ENCODE data around the gene CFAP57.

Gene CFAP57

DNA sequence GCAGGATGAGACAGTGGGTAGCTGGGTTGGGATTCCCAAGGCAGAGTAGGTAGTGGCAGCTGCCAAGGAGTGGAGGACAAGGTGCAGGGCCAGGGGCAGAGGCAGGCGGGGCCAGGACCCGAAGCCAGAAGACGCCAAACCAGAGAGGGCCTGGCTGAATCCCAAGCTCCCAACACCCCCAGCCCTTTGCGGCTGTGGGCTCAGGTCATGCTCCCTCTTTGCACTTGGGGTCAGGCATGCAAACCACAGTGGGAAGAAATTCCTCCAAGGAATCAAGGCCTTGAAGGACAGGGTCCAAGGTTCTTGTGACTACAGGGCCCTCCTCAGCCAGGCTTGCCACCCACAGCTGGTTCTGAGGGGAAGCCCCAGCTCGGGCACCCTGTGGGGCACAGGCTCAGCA is 107.0 kb downstream of the CFAP57 start:
- H3K36me3 Mint-ChIP-seq (ENCODE audit: low read depth): no peaks in the 10 kb centered on the region
- peaks cover 5% of the 10 kb centered on the region for H3K27me3 Mint-ChIP-seq (ENCODE audit: low read depth)
- no peak overlapping the region for H3K27ac Mint-ChIP-seq
- no peaks in the 10 kb centered on the region for H3K9me3 Mint-ChIP-seq
- TF ChIP-seq, protein P1, sequence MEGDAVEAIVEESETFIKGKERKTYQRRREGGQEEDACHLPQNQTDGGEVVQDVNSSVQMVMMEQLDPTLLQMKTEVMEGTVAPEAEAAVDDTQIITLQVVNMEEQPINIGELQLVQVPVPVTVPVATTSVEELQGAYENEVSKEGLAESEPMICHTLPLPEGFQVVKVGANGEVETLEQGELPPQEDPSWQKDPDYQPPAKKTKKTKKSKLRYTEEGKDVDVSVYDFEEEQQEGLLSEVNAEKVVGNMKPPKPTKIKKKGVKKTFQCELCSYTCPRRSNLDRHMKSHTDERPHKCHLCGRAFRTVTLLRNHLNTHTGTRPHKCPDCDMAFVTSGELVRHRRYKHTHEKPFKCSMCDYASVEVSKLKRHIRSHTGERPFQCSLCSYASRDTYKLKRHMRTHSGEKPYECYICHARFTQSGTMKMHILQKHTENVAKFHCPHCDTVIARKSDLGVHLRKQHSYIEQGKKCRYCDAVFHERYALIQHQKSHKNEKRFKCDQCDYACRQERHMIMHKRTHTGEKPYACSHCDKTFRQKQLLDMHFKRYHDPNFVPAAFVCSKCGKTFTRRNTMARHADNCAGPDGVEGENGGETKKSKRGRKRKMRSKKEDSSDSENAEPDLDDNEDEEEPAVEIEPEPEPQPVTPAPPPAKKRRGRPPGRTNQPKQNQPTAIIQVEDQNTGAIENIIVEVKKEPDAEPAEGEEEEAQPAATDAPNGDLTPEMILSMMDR (IDR thresholded peaks at IDR 0.05; ENCODE audit: unreplicated experiment in 3 of 3): no peak
- H3K4me3 Mint-ChIP-seq: no peak overlapping the region
- peaks cover 8% of the 10 kb centered on the region for H3K4me1 Mint-ChIP-seq

DNA sequence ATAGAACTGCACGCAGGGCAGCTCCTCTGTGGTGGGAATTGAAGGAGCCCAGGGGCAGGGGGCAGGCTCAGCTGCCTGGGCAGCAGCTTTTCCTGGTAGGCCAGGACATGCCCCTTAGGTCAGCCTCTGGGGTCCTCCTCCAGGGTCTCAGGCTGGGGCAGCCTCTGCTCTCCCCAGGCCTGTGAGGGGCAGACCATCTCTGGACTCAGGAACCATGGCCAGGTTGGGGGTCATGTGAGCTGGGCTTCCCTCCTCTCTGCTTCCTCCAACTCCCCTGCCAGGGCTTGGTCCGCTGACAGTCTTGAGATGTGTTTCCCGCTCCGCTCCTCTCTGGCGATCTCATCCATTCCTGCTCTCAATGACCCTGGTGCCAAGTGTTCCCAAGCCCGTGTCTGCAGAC is 107.5 kb downstream of the CFAP57 start:
- H3K4me3 Mint-ChIP-seq: no peak overlapping the region
- no peaks in the 10 kb centered on the region for H3K36me3 Mint-ChIP-seq (ENCODE audit: low read depth)
- H3K9me3 Mint-ChIP-seq: no peaks in the 10 kb centered on the region
- TF ChIP-seq, protein P1 (IDR thresholded peaks at IDR 0.05; ENCODE audit: unreplicated experiment in 3 of 3): no peak
- no peak overlapping the region for H3K27ac Mint-ChIP-seq
- peaks cover 10% of the 10 kb centered on the region for H3K27me3 Mint-ChIP-seq (ENCODE audit: low read depth)
- H3K4me1 Mint-ChIP-seq: peaks cover 8% of the 10 kb centered on the region

DNA sequence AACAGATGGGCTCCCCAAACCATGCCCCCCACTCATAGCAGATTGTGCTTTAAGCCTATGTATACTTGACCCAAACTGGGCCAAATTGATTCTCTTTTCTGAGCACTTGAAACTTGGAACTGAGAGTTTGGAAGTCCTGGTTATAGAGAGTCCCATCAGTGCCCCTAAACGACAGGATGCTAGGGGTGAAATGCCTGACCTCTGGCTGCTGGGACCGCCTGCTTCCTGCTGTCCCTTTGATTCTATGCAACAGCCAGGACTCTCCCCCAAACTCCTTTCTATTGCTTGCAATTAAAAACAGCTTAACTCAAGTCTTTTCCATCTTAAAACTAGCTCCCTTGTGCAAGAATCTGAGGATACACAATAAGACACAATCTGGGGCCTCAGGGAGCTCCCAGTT is 108.6 kb downstream of the CFAP57 start:
- H3K4me3 Mint-ChIP-seq: no peak overlapping the region
- peaks cover 8% of the 10 kb centered on the region for H3K4me1 Mint-ChIP-seq
- H3K27ac Mint-ChIP-seq: peak overlapping the region in 1 of 3 experiments; percentile 78
- no peaks in the 10 kb centered on the region for H3K36me3 Mint-ChIP-seq (ENCODE audit: low read depth)
- no peaks in the 10 kb centered on the region for H3K9me3 Mint-ChIP-seq
- TF ChIP-seq, protein P1 (IDR thresholded peaks at IDR 0.05; ENCODE audit: unreplicated experiment in 3 of 3): no peak
- H3K27me3 Mint-ChIP-seq (ENCODE audit: low read depth): peaks cover 11% of the 10 kb centered on the region

DNA sequence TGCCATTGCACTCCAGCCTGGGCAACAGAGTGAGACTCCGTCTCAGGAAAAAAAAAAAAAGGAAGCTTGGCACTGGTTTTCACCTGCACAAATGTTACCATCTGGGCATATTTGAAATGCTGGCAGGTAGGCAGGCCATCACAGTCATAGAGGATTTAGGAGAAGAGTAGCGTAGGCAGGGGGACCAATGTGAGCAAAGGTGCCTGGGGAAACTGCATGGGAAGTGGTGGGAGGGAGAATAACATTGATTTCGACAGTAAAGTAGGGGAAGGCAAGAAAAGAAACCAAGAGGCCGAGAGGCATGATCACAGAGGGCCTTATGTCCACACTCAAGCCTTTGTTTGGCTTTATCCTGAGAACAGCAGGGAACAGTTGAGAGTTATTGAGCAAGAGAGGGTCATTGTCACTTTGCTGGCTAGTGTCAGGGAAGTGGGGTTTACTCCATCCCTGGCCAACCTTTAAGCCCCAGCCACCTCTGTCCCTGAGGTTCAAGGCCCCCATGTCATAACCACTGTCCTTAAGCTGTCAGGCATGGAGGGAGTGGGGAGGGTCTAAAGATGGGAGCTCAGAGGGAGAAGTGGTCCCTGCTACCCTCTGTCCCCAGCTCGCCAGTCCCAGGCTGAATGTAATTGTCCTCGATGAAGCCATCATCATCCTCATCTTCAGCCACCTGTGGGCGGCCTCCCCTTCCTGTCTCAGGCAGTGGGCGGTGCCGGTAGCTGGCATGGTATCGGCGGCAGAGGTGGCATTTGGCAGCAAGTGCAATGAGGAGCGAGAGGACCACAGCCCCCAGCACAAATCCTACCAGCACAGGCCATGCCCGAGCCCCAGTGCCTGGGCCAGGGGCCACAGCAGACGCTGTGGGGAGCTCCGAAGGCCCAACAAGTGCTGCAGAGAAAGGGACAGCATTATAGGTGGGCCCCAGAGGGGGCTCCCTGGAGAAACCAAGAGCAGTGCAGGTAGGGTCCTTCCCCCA is 110.4 kb downstream of the CFAP57 start:
- Mint-ChIP-seq H3K9me3 (no peaks in the 10 kb centered on the region), H3K4me3 (no peak overlapping the region), H3K4me1 (no peaks in the 10 kb centered on the region), H3K27ac (peak overlapping the region in 1 of 3 experiments; percentile 27), H3K27me3 (ENCODE audit: low read depth) (peaks cover 18% of the 10 kb centered on the region), H3K36me3 (ENCODE audit: low read depth) (no peaks in the 10 kb centered on the region)
- TF ChIP-seq, protein P1 (IDR thresholded peaks at IDR 0.05; ENCODE audit: unreplicated experiment in 3 of 3): no peak

DNA sequence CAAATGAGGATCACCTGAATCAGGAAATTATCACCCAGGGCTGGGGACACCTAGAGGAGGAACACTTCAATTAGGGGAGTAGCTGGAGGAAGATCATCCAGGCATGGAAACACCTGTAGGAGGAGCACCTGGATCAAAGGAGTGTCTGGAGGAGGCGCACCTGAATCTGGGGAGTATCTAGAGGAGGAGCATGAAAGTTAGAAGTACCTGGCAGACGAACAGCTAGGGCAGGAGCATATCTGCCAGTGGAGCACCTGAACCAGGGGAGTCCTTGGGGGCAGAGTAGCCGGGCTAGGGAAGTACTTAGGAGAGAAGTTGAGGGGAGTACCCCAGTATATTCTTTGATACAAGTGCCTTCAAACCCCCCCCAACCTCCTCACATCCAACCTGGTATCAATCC is 111.9 kb downstream of the CFAP57 start:
- peak overlapping the region; percentile 74 to 97 (median 84) for H3K27ac Mint-ChIP-seq
- H3K9me3 Mint-ChIP-seq: no peaks in the 10 kb centered on the region
- no peaks in the 10 kb centered on the region for H3K4me1 Mint-ChIP-seq
- TF ChIP-seq, protein P1 (IDR thresholded peaks at IDR 0.05; ENCODE audit: unreplicated experiment in 3 of 3): no peak
- peaks cover 19% of the 10 kb centered on the region for H3K27me3 Mint-ChIP-seq (ENCODE audit: low read depth)
- H3K4me3 Mint-ChIP-seq: peak overlapping the region in 2 of 3 experiments; percentile 84 to 86
- H3K36me3 Mint-ChIP-seq (ENCODE audit: low read depth): no peaks in the 10 kb centered on the region

Data from nephron (organoid).